Progenitor cell of endocrine pancreas (in vitro differentiated cells): ENCODE measurements around the gene NADK. TPM values are rescaled to one million over a fixed set of nuclear protein-coding genes. Genes with fewer than 3 reads are reported as not detected.
"Not testable (repeated sequence)": the region's sequence is repeated elsewhere in the genome, so short reads cannot be mapped to it uniquely, and the experiment has no call there.

Experiments used
- DNase-seq: peaks from one replicate; pipeline ENCODE4 v3.0.0; 2021; ENCODE audit warnings: low spot score; ENCODE audit not compliant: unreplicated experiment
- H3K27ac Mint-ChIP-seq: 2 replicates; pipeline ENCODE4 v1.8.0; 2021; ENCODE audit warnings: mild to moderate bottlenecking, moderate library complexity, mixed read lengths
- H3K27me3 Mint-ChIP-seq: 2 replicates; pipeline ENCODE4 v1.8.0; 2021; ENCODE audit warnings: mixed read lengths
- H3K36me3 Mint-ChIP-seq: 2 replicates; pipeline ENCODE4 v1.8.0; 2022; ENCODE audit warnings: mixed read lengths; ENCODE audit not compliant: insufficient read depth
- H3K4me1 Mint-ChIP-seq: 2 replicates; pipeline ENCODE4 v1.8.0; 2021; ENCODE audit warnings: low read depth, mixed read lengths
- H3K4me3 Mint-ChIP-seq: 2 replicates; pipeline ENCODE4 v1.8.0; 2021; ENCODE audit warnings: low read depth, mild to moderate bottlenecking, moderate library complexity, mixed read lengths
- H3K9me3 Mint-ChIP-seq: 2 replicates; pipeline ENCODE4 v1.8.0; 2021; ENCODE audit warnings: low read depth, mixed read lengths
- CTCF ChIP-seq: fragments of 200-600 bp; sonication (generic); IDR thresholded peaks from one replicate; pipeline ENCODE4 v1.5.0; 2021; ENCODE audit warnings: antibody characterized with exemption, mild to moderate bottlenecking; ENCODE audit not compliant: unreplicated experiment
- total RNA-seq: library from RNA; stranded (reverse); gene quantifications from 2 replicates; pipeline ENCODE4 v1.2.1, GENCODE V29; 2021

The NADK gene
- total RNA-seq, 1 donor from 2014 or later: 87.8 TPM

DNA sequence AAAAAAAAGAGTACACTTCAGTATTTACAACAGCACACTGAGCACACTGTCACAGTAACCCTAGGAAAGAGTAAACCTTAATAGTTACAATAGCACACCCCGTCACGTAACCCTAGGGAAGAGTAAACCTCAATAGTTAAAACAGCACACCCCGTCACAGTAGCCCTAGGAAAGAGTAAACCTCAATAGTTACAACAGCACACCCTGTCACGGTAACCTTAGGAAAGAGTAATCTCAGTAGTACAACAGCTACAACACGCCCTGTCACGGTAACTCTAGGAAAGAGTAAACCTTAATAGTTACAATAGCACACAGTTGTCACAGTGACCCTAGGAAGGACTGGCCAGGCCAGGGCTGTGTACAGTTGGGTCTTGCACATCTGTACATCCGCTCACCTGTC lies 57.1 kb downstream of the NADK start:
- H3K4me3 Mint-ChIP-seq: peak overlapping the region; percentile 7
- no peak for DNase-seq
- no peaks in the 10 kb centered on the region for H3K9me3 Mint-ChIP-seq
- TF ChIP-seq CTCF: no peak
- H3K36me3 Mint-ChIP-seq: peaks cover 10% of the 10 kb centered on the region
- peaks cover 1% of the 10 kb centered on the region for H3K4me1 Mint-ChIP-seq
- no peaks in the 10 kb centered on the region for H3K27me3 Mint-ChIP-seq
- no peak overlapping the region for H3K27ac Mint-ChIP-seq

- not testable (repeated sequence) for H3K4me3 Mint-ChIP-seq, H3K36me3 Mint-ChIP-seq
Measured at GRCh38 chr1:1715109-1715883, 63.0 kb downstream of the NADK start.

DNA sequence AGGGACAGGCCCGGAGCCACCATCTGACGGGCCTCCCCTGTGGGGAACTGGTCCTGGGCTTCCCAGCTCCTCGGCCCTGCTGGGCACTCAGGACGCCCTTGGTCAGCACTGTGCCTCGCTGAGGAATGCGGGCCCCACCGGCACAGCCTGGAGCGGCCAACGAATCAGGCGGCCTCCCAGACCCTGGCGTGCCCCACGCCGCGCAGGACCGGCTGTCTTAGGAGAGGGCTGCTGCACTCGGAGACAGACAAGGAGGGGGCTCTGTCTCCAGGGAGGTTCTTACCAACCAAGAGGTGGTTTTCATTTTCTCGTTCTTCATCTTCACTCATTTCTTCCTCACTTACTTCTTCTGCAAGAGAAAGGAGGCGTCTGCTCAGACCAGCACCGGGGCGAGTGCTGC lies 70.4 kb downstream of the NADK start:
- H3K9me3 Mint-ChIP-seq, DNase-seq, H3K4me3 Mint-ChIP-seq, H3K27me3 Mint-ChIP-seq, H3K36me3 Mint-ChIP-seq, H3K4me1 Mint-ChIP-seq, H3K27ac Mint-ChIP-seq: not testable (repeated sequence)

More at GRCh38 chr1:1715109-1715883, 63.0 kb downstream of the NADK start:
- not testable (repeated sequence) for H3K27me3 Mint-ChIP-seq, H3K27ac Mint-ChIP-seq, H3K9me3 Mint-ChIP-seq, H3K4me1 Mint-ChIP-seq, DNase-seq

DNA sequence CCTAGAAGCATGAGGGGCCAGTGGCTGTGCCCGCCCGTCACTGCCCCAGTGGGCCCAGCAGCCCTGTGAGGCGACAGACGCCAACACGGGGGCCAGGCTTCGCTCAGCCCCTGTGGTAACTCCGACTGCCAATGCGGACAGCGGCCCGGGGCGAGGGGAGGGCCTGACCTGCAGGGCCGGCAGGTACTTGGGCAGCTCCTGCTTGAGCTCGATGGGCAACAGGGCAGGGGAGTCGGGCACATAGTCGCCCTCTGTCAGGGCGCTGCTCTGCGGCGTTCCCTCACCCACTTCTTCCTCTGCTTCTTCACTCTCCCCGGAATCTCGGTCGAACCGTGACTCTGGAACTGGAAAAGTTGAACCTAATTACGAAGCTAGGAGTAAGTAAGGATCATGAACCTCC lies 71.0 kb downstream of the NADK start:
- DNase-seq, H3K27ac Mint-ChIP-seq, H3K4me3 Mint-ChIP-seq, H3K27me3 Mint-ChIP-seq, H3K9me3 Mint-ChIP-seq, H3K36me3 Mint-ChIP-seq, H3K4me1 Mint-ChIP-seq: not testable (repeated sequence)

DNA sequence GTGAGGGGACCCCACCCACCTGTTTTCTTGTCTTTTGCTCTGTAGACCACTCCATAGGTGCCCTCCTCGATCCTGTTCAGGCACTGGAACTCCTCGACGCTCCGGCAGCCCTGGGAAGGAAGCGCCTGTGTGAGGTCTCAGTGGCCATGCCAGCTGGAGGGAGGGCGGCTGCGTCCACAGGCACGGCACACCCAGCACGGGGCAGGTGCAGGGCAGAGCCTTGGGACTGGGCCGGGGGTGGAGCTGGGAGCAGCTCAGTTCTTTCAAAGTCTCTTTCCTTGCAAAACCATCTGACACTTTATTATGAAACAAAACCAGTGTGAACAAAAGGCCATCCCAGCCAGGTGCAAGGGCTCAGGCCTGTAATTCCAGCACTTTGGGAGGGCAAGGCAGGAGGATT lies 72.6 kb downstream of the NADK start:
- DNase-seq, H3K27me3 Mint-ChIP-seq, H3K4me1 Mint-ChIP-seq, H3K36me3 Mint-ChIP-seq, H3K9me3 Mint-ChIP-seq, H3K4me3 Mint-ChIP-seq, H3K27ac Mint-ChIP-seq: not testable (repeated sequence)

DNA sequence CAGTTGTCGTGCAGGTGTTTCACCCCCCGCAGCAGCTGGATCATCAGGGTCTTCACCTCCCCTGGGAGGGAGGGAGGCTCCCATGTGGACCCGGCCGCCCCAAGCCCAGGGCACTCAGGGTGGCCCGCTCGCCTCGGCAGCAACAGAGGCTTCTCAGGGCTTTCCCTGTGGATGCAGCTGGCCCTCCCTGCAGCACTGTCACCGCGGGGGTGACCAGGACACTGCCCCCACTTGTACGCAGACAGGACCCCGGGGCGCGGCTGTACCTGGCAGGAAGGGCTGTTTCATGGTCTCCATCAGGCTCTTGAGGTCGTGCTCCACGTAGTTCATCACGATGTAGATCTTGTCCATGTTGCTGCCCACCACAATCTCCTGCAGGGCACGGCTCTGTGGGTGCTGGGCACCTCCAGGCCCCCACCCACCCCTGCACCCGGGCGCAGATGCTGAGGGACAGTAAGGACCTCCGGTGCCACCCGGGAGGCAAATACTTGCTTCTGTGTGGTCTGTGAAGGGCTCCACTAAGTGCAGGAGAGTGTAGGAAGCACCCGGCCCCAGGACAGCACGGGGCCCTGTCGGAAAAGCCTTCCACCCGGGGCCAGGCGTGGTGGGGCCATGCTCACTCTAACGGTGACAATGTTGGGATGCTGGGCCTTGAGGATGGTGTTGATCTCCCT lies 73.8 kb downstream of the NADK start:
- not testable (repeated sequence) for H3K27me3 Mint-ChIP-seq, DNase-seq, H3K27ac Mint-ChIP-seq, H3K4me3 Mint-ChIP-seq, H3K9me3 Mint-ChIP-seq, H3K36me3 Mint-ChIP-seq, H3K4me1 Mint-ChIP-seq

DNA sequence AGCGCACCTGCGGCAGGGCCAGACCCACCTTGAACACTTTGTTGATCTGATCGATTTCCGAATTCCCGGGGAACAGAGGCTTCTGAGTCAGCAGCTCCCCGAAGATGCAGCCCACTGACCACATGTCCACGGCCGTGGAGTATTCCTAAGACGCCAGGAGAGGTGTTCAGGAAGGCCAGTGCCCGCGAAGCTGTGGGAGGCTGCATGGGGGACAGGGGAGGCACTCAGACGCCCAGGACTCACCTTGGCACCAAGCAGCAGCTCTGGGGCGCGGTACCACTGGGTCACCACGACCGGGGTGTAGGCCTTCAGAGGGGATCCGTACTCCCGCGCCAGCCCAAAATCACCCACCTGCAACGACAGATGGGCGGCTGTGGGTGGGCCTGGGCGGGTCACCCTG lies 74.5 kb downstream of the NADK start:
- H3K9me3 Mint-ChIP-seq: no peaks in the 10 kb centered on the region
- H3K4me1 Mint-ChIP-seq: no peaks in the 10 kb centered on the region
- peaks cover 2% of the 10 kb centered on the region for H3K36me3 Mint-ChIP-seq
- DNase-seq: no peak
- H3K4me3 Mint-ChIP-seq: no peak overlapping the region
- H3K27ac Mint-ChIP-seq: no peak overlapping the region
- TF ChIP-seq CTCF: no peak
- H3K27me3 Mint-ChIP-seq: no peaks in the 10 kb centered on the region

DNA sequence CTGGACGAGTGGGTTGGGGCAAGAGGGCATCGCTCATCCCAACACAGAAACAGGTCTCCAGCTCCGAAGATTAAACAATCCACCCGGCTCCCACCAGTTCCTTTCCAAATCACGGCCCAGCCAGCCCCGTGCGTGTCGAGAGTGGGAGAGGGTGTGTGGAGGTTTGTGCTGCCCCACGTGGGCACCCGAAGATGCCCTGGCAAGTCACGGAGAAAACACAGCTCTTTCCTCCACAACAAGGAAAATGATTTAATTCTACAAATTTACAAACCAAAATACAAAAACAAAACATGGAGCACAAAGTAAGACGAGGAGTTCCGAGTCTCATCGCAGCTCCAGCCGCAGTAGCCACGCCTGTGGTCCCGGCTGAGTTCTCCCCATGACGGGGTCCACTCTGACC lies 75.8 kb downstream of the NADK start:
- not testable (repeated sequence) for H3K27ac Mint-ChIP-seq, DNase-seq, H3K27me3 Mint-ChIP-seq, H3K36me3 Mint-ChIP-seq, H3K4me1 Mint-ChIP-seq, H3K4me3 Mint-ChIP-seq, H3K9me3 Mint-ChIP-seq

Other genes with a start within 250 kb of the NADK start
- 5.1 and 6.6 TPM in 2 replicates for gene TMEM240, start 237.8 kb downstream of the NADK start, total RNA-seq
- 114 and 118 TPM in 2 replicates for gene SSU72, start 203.6 kb downstream of the NADK start, total RNA-seq
- 2.7 and 4.2 TPM in 2 replicates for gene FNDC10, start 178.3 kb downstream of the NADK start, total RNA-seq
- 132 and 144 TPM in 2 replicates for gene MIB2, start 163.0 kb downstream of the NADK start, total RNA-seq
- gene MMP23B, start 146.3 kb downstream of the NADK start, total RNA-seq: 4.4 and 5.3 TPM in 2 replicates
- gene CDK11B, start 119.5 kb downstream of the NADK start, total RNA-seq: 26.3 and 28.7 TPM in 2 replicates
- 118 and 123 TPM in 2 replicates for gene SLC35E2B, start 85.7 kb downstream of the NADK start, total RNA-seq
- gene CDK11A, start 54.1 kb downstream of the NADK start, total RNA-seq: 56.1 and 59.4 TPM in 2 replicates
- 327 TPM in 2 replicates for gene GNB1, start 112.6 kb upstream of the NADK start, total RNA-seq
- 1.1 and 1.5 TPM in 2 replicates for gene CALML6, start 136.8 kb upstream of the NADK start, total RNA-seq
- 1.8 and 1.9 TPM in 2 replicates for gene TMEM52, start 140.8 kb upstream of the NADK start, total RNA-seq
- 0.36 and 0.93 TPM in 2 replicates for gene CFAP74, start 225.3 kb upstream of the NADK start, total RNA-seq
- not detected in 2 replicates for gene GABRD, start 240.9 kb upstream of the NADK start, total RNA-seq